Karpas-422 (cell line): ENCODE measurements around the gene C1orf105. TPM values are rescaled to one million over a fixed set of nuclear protein-coding genes. Genes with fewer than 3 reads are reported as not detected.
"Not testable (repeated sequence)": the region's sequence is repeated elsewhere in the genome, so short reads cannot be mapped to it uniquely, and the experiment has no call there.

Source experiments
- DNase-seq: peaks from one replicate; pipeline ENCODE4 v3.0.0-alpha.2; 2015
- H2AFZ ChIP-seq: fragments of 200-600 bp; sonication (generic); 2 replicates; pipeline ENCODE4 v1.6.1; 2014; ENCODE audit warnings: antibody characterized with exemption, low read length, mixed read lengths
- H3K27ac ChIP-seq: fragments of 200-600 bp; sonication (generic); 2 replicates; pipeline ENCODE4 v1.5.1; 2014; ENCODE audit warnings: mild to moderate bottlenecking, low read length, moderate library complexity
- H3K27me3 ChIP-seq: fragments of 200-600 bp; sonication (generic); 2 replicates; pipeline ENCODE4 v1.6.1; 2014; ENCODE audit warnings: low read length, mixed read lengths
- H3K36me3 ChIP-seq: fragments of 200-600 bp; sonication (generic); 2 replicates; pipeline ENCODE4 v1.6.1; 2014; ENCODE audit warnings: low read length, mixed read lengths; ENCODE audit not compliant: insufficient read depth
- H3K4me1 ChIP-seq: fragments of 200-600 bp; sonication (generic); 2 replicates; pipeline ENCODE4 v1.6.1; 2014; ENCODE audit warnings: mild to moderate bottlenecking, low read length, mixed read lengths
- H3K4me2 ChIP-seq: fragments of 200-600 bp; sonication (generic); 2 replicates; pipeline ENCODE4 v1.6.1; 2014; ENCODE audit warnings: low read length, low read depth, mild to moderate bottlenecking; ENCODE audit not compliant: poor library complexity, severe bottlenecking
- H3K4me3 ChIP-seq: fragments of 200-600 bp; sonication (generic); 2 replicates; pipeline ENCODE4 v1.5.1; 2014; ENCODE audit warnings: mild to moderate bottlenecking, antibody characterized with exemption, low read length, mixed read lengths
- H3K79me2 ChIP-seq: fragments of 200-600 bp; sonication (generic); 2 replicates; pipeline ENCODE4 v1.6.1; 2014; ENCODE audit warnings: mild to moderate bottlenecking, low read length, mixed read lengths
- H3K9ac ChIP-seq: fragments of 200-600 bp; sonication (generic); 2 replicates; pipeline ENCODE4 v1.6.0; 2014; ENCODE audit warnings: low read length
- H3K9me2 ChIP-seq: fragments of 200-600 bp; sonication (generic), shearing (Covaris generic); replicated peaks from 2 replicates; pipeline ENCODE4 v1.6.0; 2014; ENCODE audit warnings: mild to moderate bottlenecking, low read length, moderate library complexity; ENCODE audit not compliant: insufficient read depth
- H3K9me3 ChIP-seq: fragments of 300-700, 200-600 bp; sonication (generic); 2 replicates; pipeline ENCODE4 v1.6.1; 2014; ENCODE audit warnings: low read length, mixed read lengths
- H4K20me1 ChIP-seq: fragments of 200-600 bp; sonication (generic); 2 replicates; pipeline ENCODE4 v1.6.1; 2014; ENCODE audit warnings: mild to moderate bottlenecking, antibody characterized with exemption, low read length, low read depth; ENCODE audit not compliant: insufficient read depth
- total RNA-seq: library from RNA; depleted of rRNA; stranded (reverse); fragments of >200 nt; shearing (Covaris generic); gene quantifications from 2 replicates; pipeline ENCODE4 v1.2.3, GENCODE V29; 2014; ENCODE audit warnings: low replicate concordance; rRNA removed

Gene C1orf105, protein sequence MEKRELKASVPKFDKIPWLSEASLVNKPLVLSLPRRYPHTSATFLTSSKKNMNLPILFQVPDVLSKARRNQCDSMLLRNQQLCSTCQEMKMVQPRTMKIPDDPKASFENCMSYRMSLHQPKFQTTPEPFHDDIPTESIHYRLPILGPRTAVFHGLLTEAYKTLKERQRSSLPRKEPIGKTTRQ
- not detected in 2 replicates for total RNA-seq

DNA sequence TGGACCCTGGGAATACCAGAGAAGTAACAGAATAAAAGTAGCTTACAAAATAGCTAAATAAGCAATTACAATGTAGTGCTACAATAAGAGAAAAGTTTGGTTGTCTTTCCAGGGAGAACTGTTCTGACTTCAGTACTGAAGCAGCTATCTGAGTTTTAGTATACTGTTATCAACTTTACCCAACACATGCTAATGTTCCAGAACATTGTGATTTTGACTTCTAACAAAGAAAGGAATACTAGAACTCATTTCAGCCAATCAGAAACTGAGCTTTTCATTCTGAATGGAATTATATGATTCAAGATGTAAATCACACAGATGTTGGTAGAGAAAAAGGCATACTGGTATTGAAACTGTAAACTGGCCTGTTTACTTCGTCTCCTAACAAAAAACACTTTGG, at the start of gene C1orf105:
C1orf105 (plus strand) TSS at position 301 of the 400 bp plus-strand sequence. CDS start 201 bp downstream, outside the sequence.
- H3K27ac ChIP-seq: no peak within 1 kb of the TSS
- no peaks in the 10 kb centered on the region for H3K27me3 ChIP-seq
- H3K79me2 ChIP-seq: no peaks in the 10 kb centered on the region
- no peak within 1 kb of the TSS for H3K4me2 ChIP-seq
- H3K9me3 ChIP-seq: no peaks in the 10 kb centered on the region
- H3K9me2 ChIP-seq: no peaks in the 10 kb centered on the region
- DNase-seq: no peak
- H3K36me3 ChIP-seq: no peaks in the 10 kb centered on the region
- H4K20me1 ChIP-seq: no peaks in the 10 kb centered on the region; the same call in 1 of the 2 replicates
- no peak within 1 kb of the TSS for H2AFZ ChIP-seq
- no peaks in the 10 kb centered on the region for H3K4me1 ChIP-seq
- H3K9ac ChIP-seq: no peak within 1 kb of the TSS
- no peak within 1 kb of the TSS for H3K4me3 ChIP-seq

DNA sequence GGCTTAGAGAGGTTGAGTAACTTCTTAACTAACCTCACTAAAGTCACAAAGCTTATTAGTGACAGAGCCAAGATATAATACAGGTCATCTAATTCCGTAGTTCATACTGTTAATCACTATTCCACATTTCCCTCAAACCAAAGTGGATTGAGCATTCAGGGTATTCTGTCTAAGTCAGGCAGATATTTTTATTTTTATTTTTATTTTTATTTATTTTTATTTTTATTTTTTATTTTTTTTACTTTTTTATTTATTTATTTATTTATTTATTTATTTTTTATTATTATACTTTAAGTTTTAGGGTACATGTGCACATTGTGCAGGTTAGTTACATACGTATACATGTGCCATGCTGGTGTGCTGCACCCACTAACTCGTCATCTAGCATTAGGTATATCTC, 48.8 kb upstream of the C1orf105 start:
- H3K36me3 ChIP-seq, H3K27me3 ChIP-seq, H4K20me1 ChIP-seq, H3K4me1 ChIP-seq, H3K4me3 ChIP-seq, H3K9me2 ChIP-seq, DNase-seq, H3K4me2 ChIP-seq, H3K79me2 ChIP-seq, H3K9me3 ChIP-seq, H3K27ac ChIP-seq, H2AFZ ChIP-seq, H3K9ac ChIP-seq: not testable (repeated sequence)

DNA sequence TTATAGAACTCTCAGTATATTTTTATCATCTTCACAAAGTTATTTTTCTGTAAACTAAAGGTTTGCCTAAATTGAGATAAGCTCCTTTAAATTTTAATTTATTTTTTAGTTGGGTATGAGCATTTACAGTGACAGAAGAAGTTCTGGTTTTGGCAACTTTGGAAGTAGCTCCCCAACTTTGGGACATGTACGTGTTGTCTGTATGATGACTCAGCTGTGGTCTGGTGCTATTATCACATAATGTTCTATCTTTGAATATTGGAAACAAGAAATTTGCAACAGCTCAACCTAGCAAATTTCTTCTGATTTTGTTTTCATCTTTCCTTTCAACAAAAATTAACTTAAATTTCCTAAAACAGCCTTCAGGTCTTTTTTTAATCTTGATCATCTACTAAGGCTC, 46.6 kb upstream of the C1orf105 start:
- Histone ChIP-seq H3K4me3 (no peak overlapping the region), H3K9me3 (no peaks in the 10 kb centered on the region), H3K79me2 (no peaks in the 10 kb centered on the region), H3K36me3 (no peaks in the 10 kb centered on the region), H3K9ac (no peak overlapping the region), H4K20me1 (no peaks in the 10 kb centered on the region), H3K27me3 (no peaks in the 10 kb centered on the region), H3K27ac (no peak overlapping the region), H3K9me2 (no peaks in the 10 kb centered on the region), H3K4me2 (no peak overlapping the region), H3K4me1 (no peaks in the 10 kb centered on the region), H2AFZ (no peak overlapping the region)
- DNase-seq: no peak

DNA sequence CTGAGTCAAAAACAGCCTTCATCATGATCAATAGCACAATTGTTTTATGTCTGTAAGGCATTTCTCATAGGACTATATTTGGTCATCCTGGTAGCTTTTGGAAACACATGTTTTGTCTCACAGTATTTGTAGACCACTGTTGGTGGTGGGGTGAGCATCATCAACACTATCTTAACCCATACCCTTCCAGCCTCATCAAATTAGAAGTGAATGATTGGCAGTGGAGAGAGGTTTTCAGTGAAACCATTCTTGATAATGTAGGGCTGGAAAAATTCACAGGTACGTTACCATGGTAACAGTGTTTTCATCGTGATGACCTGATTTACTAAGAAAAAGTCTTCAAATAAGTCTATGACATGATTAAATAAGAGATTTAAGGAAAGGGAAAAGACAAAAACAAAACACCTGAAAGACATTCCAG, 45.3 kb upstream of the C1orf105 start:
- Histone ChIP-seq H3K27ac (no peak overlapping the region), H2AFZ (no peak overlapping the region), H3K36me3 (no peaks in the 10 kb centered on the region), H4K20me1 (no peaks in the 10 kb centered on the region), H3K4me1 (no peaks in the 10 kb centered on the region), H3K4me3 (no peak overlapping the region), H3K9ac (no peak overlapping the region), H3K27me3 (no peaks in the 10 kb centered on the region), H3K79me2 (no peaks in the 10 kb centered on the region), H3K9me2 (no peaks in the 10 kb centered on the region), H3K4me2 (no peak overlapping the region), H3K9me3 (no peaks in the 10 kb centered on the region)
- DNase-seq: no peak

DNA sequence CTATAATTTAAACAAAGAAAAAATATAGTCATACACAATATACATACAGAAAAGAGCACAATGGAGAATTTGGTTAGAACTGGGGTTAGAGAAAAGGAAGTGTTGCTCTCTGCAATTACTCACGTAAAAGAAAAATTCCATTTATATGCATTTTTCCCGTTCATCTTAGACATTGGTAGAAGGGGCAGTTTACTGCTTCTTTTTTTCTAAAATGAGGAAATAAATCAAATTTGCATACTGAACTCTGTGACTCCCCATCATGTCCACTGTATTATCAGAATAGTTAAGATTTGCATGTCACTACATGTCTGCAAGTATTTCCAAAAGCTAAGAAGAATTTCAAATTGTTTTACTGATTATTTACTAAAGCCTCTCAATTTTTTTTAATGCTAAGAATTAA, 44.1 kb upstream of the C1orf105 start:
- no peaks in the 10 kb centered on the region for H4K20me1 ChIP-seq
- H2AFZ ChIP-seq: no peak overlapping the region
- H3K9me3 ChIP-seq: no peaks in the 10 kb centered on the region
- H3K4me2 ChIP-seq: no peak overlapping the region
- H3K9me2 ChIP-seq: no peaks in the 10 kb centered on the region
- no peak overlapping the region for H3K4me3 ChIP-seq
- no peak overlapping the region for H3K27ac ChIP-seq
- no peak overlapping the region for H3K9ac ChIP-seq
- no peaks in the 10 kb centered on the region for H3K4me1 ChIP-seq
- no peak for DNase-seq
- no peaks in the 10 kb centered on the region for H3K27me3 ChIP-seq
- H3K79me2 ChIP-seq: no peaks in the 10 kb centered on the region
- no peaks in the 10 kb centered on the region for H3K36me3 ChIP-seq

DNA sequence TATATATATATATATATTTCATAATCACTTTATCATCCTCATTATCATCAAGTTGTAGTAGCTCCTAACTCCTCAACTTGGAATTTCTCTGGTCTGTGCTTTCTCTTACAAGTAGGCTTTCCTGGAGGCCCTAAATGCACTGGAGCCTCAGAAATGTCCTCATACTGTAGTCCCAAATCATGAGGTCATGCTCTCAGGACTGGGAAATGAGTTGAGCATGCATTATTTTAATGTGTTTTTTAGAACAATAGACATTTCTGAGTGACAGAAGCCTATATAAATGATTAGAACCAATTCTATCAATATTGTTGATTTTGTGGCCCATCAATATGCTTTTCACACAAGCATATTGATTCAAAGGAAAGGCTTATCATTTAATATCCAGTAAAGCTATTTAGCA, 42.9 kb upstream of the C1orf105 start:
- Histone ChIP-seq H3K4me2 (no peak overlapping the region), H3K27ac (no peak overlapping the region), H3K79me2 (no peaks in the 10 kb centered on the region), H3K36me3 (no peaks in the 10 kb centered on the region), H3K27me3 (no peaks in the 10 kb centered on the region), H3K9me2 (no peaks in the 10 kb centered on the region), H3K9ac (no peak overlapping the region), H3K9me3 (no peaks in the 10 kb centered on the region), H4K20me1 (no peaks in the 10 kb centered on the region), H3K4me1 (no peaks in the 10 kb centered on the region), H3K4me3 (no peak overlapping the region), H2AFZ (no peak overlapping the region)
- DNase-seq: no peak

DNA sequence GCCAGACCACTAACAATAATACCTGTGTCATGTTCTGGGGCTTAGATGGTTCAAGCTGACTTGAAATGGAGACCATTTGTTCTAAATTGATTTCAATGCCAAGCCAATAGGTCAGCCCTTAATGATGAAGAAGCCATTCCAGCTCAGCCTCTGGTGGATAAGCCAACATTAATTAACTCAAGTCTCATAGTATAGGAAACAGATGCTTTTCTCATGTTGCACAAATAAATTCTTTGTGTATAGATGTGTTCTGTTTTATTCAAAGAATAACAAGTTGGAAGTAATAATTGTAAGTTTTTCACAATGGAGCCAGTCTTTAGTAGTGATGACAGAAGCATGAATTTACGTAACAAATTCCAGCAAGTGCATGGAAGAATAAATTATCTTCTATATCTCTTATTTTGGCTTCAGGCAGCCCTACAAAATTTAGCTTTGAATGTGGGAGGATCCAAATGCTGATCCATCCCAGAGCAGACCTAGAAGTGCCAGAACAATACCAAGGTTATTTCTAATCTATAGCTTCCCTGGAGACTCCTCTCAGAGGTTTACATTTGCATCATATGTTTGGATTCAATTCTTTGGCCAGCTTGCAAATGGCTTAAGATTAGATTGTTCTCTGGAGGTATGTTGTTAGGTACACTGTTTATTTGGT, 42.2 kb upstream of the C1orf105 start:
- H3K9me2 ChIP-seq: no peaks in the 10 kb centered on the region
- no peak for DNase-seq
- H3K27ac ChIP-seq: no peak overlapping the region
- no peaks in the 10 kb centered on the region for H3K36me3 ChIP-seq
- no peaks in the 10 kb centered on the region for H3K4me1 ChIP-seq
- H4K20me1 ChIP-seq: no peaks in the 10 kb centered on the region
- H3K9ac ChIP-seq: no peak overlapping the region
- no peak overlapping the region for H3K4me2 ChIP-seq
- H3K79me2 ChIP-seq: no peaks in the 10 kb centered on the region
- no peak overlapping the region for H3K4me3 ChIP-seq
- no peak overlapping the region for H2AFZ ChIP-seq
- no peaks in the 10 kb centered on the region for H3K9me3 ChIP-seq
- H3K27me3 ChIP-seq: no peaks in the 10 kb centered on the region

DNA sequence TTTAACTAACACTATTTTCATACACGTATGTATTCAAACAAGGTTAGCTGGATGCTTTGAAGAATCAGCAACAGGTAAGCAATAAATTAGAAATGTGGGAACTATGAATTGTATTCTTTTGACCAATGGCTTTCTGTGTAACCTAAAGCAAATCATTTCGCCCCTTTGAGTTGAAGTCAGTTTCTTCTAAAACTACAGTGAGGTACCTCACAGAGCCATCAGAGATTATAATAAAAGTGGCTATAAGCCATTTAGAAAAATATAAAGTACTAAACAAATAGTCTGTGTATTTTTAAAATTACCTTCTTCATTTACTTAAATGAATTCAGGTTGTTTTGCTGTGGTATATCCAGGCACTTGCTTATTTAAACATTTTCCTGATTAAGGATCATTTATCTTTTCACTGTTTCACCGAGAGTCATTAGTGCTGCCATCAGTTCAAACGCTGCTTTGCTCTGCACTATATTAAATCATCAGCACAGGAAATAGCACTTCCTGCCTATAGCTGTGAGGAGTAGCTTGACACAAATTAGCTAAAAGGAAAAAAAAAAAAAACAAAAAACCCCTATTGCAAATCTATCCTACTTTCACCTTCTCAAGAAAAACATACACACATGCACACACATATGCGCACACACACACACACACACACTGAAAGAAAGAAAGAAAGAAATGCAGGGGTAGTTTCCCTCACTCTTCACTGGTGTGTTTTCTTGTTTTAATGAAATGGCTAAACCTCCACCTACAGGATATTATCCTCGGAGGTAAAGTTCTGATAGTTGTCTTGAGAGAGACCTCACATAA, 39.8 kb upstream of the C1orf105 start:
- Histone ChIP-seq H3K4me1 (no peaks in the 10 kb centered on the region), H3K9me3 (no peaks in the 10 kb centered on the region), H3K27ac (no peak overlapping the region), H3K36me3 (no peaks in the 10 kb centered on the region), H3K9me2 (no peaks in the 10 kb centered on the region), H4K20me1 (no peaks in the 10 kb centered on the region), H3K9ac (no peak overlapping the region), H3K4me2 (no peak overlapping the region), H2AFZ (no peak overlapping the region), H3K27me3 (no peaks in the 10 kb centered on the region), H3K4me3 (no peak overlapping the region), H3K79me2 (no peaks in the 10 kb centered on the region)
- DNase-seq: no peak
